Activated T-cell treated with anti-CD3 and anti-CD28 coated beads, Interleukin-2, amount 50 U/mL, for 4 hours (primary cell): ENCODE measurements around the gene POM121L12. TPM values are rescaled to one million over a fixed set of nuclear protein-coding genes. Genes with fewer than 3 reads are reported as not detected.

ENCODE experiments used
- ATAC-seq, 2 donors: fragments of 200-7000 bp; cut with Tn5 transposase; one replicate each; pipeline ENCODE4 v1.10.0; 2021
- DNase-seq: peaks from one replicate; pipeline ENCODE4 v3.0.0-alpha.2; 2020
- H3K27me3 Mint-ChIP-seq: one replicate; pipeline ENCODE4 v1.8.0; 2021; ENCODE audit warnings: low read depth, mixed read lengths
- H3K36me3 Mint-ChIP-seq: one replicate; pipeline ENCODE4 v1.8.0; 2022; ENCODE audit warnings: mixed read lengths; ENCODE audit not compliant: insufficient read depth
- H3K4me1 Mint-ChIP-seq: one replicate; pipeline ENCODE4 v1.8.0; 2021; ENCODE audit warnings: low read depth, mixed read lengths
- H3K4me3 Mint-ChIP-seq: one replicate; pipeline ENCODE4 v1.8.0; 2021; ENCODE audit warnings: mild to moderate bottlenecking, moderate library complexity, mixed read lengths
- H3K9me3 Mint-ChIP-seq: one replicate; pipeline ENCODE4 v1.8.0; 2021; ENCODE audit warnings: mixed read lengths
- total RNA-seq, 3 donors: library from RNA; stranded (reverse); gene quantifications; one replicate each; pipeline ENCODE4 v1.2.1, GENCODE V29; 2021

The POM121L12 gene
- not detected for total RNA-seq

DNA sequence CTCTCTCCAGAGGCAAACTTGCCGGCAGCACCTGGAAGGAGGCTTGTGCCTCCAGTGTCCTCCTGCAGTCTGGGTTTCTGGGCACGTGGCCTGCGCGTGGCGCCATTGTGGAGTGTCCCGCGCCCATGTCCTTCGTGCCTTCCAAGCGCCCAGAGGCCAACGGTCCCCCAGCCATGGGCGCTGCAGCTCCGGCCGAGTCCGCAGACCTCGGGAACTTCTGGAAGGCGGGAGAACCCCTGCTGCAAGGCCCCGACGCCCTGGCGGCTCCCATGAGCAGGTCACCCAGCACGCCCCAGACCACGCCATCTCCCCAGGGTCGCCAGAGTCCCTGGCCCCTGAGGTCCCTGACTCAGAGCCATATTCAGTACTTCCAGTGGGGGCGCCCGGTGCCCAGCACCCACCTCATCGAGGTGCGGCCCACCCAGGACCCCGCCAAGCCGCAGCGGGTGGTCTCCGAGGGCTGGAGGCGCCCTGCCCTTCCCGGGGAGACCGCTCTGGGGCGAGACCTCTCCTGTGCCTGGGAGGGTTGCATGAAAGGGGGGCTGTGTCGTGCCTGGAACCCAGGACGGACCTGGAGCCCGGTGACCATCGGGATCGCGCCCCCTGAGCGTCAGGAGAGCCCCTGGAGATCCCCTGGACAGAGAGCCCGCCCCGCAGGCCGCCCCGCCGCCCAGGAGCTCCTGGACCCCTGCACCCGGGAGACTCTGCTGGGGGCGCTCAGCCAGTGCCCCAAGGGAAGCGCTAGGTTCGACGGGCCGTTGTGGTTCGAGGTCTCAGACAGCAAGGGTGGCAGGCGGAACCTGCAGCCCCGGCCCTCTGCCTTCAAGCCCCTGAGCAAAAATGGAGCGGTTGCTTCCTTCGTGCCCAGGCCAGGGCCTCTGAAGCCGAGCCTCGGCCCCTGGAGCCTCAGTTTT lies at the start of gene POM121L12:
POM121L12 (plus strand) TSS at position 135 of the 914 bp plus-strand sequence; CDS start at position 174, 39 bp downstream.
- DNase-seq: no peak
- Mint-ChIP-seq H3K4me3 (no peak within 1 kb of the TSS), H3K4me1 (no peaks in the 10 kb centered on the region), H3K9me3 (peaks cover 25% of the 10 kb centered on the region), H3K27me3 (no peaks in the 10 kb centered on the region), H3K36me3 (no peaks in the 10 kb centered on the region)
- no peak for ATAC-seq

DNA sequence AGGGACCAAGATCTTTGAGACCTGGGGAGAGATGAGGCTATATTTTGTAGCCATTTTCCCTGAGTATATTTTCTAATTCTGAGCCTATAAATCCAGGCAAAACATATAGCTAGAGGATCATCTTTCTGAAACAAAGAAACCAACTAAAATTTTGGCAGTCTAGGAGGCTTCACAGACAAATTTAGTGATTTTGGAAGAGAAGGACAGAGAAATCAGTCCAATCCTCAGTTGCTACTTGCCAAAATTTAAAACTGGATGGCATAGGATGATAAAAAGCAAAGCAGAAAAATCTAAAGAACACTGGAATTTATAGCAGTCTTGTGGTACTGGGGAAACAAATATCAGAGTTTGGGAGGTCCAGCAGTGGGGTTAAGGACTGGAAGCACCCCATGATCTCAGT lies 43.4 kb upstream of the POM121L12 start:
- Mint-ChIP-seq H3K9me3 (peaks cover 40% of the 10 kb centered on the region), H3K4me3 (no peak overlapping the region), H3K36me3 (no peaks in the 10 kb centered on the region), H3K27me3 (no peaks in the 10 kb centered on the region), H3K4me1 (no peaks in the 10 kb centered on the region)
- DNase-seq (no peak), ATAC-seq (no peak)

DNA sequence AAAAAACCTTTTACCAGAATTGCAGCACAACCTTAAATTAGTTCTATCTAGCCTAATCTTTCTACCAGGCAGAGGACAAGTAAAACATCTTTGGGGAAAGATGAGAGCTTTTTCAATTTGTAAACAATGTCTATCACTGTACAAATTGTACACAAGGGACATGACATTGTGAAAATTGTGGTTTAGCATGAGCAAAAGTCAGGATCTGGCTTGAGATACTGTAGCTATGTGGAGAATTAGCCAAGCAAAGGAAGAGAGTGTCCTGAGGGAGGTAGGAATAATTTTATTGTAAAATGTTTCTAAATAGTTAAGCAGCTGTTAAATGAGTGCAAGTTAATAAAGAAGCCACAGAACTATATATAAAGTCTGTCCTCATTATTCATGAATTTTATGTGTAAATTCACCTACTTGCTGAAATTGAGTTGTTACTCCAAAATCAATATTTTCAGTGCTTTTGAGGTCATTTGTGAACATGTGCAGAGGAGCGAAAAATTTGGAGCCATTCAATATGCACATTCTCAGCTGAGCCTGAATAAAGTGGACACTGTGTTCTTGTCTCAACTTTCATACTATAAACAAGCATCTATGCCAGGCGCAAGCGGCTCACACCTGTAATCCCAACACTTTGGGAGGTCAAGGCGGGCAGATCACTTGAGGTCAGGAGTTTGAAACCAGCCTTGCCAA lies 42.8 kb upstream of the POM121L12 start:
- H3K27me3 Mint-ChIP-seq: no peaks in the 10 kb centered on the region
- H3K4me1 Mint-ChIP-seq: no peaks in the 10 kb centered on the region
- no peak overlapping the region for H3K4me3 Mint-ChIP-seq
- ATAC-seq: no peak
- no peaks in the 10 kb centered on the region for H3K36me3 Mint-ChIP-seq
- no peak for DNase-seq
- H3K9me3 Mint-ChIP-seq: peaks cover 38% of the 10 kb centered on the region

DNA sequence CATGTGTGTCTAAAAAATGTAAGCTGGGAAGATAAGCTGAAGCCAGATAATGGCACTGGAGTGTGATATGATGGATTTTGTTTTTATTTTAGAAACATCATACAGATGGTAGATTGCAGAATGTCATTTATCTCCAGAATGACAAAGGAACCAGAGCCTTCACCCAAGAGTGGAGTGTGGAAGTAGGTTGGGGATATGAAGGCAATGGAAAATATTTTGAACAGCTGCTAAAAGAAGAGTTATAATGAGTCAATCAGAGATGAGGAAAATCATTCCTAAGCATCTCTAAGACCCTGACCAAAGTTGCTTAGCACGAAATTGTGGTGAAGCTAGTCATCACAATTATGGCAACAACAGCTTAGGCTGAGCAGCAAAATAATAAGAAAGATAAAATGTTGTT lies 39.8 kb upstream of the POM121L12 start:
- Mint-ChIP-seq H3K4me3 (no peak overlapping the region), H3K36me3 (no peaks in the 10 kb centered on the region), H3K9me3 (peaks cover 30% of the 10 kb centered on the region), H3K27me3 (no peaks in the 10 kb centered on the region), H3K4me1 (no peaks in the 10 kb centered on the region)
- no peak for ATAC-seq
- no peak for DNase-seq

DNA sequence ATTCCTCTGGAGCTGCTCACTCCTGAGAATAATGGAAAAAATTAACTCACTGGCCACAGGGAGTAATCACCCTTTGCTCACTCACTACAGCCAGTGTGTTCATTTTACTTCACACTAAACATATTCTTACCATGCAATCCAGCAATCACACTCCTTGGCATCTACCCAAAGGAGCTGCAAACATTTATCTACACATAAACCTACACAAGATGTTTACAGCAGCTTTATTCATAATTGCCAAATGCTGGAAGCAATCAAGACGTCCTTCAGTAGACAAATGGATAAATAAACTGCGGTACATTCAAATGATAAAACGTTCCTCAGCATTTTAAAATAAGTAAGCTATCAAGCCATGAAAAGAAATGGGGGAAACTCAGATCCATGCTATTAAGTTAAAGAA lies 34.2 kb upstream of the POM121L12 start:
- Mint-ChIP-seq H3K4me1 (no peaks in the 10 kb centered on the region), H3K4me3 (no peak overlapping the region)

DNA sequence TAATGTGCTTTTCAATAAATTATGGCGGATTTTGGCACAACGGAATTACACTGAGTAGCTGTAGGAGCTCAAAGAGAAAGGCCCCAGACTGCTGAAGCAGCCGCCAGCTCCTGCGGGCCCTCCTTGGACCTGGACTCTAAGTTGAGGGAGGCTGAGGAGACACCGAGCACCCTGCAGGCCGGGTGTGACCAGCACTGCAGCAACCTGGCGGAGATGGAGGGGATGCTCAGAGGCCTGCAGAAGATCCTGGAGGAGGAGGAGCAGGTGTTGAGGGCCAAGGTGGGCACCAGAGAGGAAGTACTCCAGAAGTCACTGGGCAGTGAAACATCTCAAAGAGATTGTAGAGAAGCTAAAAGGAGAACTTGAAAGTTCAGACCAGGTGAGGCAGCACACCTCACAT lies 33.0 kb upstream of the POM121L12 start:
- no peak for ATAC-seq
- no peaks in the 10 kb centered on the region for H3K4me1 Mint-ChIP-seq

More for the DNA sequence above, 34.2 kb upstream of the POM121L12 start:
- DNase-seq (no peak), ATAC-seq (no peak)
- H3K9me3 Mint-ChIP-seq: peaks cover 25% of the 10 kb centered on the region
- no peaks in the 10 kb centered on the region for H3K36me3 Mint-ChIP-seq
- no peaks in the 10 kb centered on the region for H3K27me3 Mint-ChIP-seq

DNA sequence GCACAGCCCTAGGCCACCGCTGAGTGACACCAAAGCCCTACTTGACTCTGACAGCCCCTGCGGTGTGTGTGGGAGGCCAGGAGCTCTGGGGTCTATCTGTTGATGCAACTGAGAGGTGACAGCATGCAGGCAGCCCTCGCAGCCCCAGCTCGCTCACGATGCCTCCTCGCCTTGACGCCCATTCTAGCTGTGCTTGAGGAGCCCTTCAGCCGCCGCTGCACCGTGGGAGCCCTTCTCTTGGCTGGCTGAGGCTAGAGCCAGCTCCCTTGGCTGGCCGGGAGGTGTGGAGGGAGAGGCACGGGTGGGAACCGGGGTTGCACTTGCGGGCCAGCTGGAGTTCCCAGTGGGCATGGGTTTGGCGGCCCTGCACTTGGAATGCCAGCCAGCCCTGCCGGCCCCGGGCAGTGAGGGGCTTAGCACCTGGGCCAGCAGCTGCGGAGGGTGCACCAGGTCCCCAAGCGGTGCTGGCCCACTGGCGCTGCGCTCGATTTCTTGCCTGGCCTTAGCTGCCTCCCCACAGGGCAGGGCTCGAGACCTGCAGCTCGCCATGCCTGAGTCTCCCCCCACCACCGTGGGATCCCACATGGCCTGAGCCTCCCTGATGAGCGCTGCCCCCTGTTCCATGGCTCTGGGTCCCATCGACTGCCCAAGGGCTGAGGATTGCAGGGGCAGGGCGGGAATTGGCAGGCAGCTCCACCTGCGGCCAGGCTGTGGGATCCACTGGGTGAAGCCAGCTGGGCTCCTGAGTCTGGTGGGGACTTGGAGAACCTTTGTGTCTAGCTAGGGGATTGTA lies 31.6 kb upstream of the POM121L12 start:
- ATAC-seq: no peak
- no peaks in the 10 kb centered on the region for H3K4me1 Mint-ChIP-seq
- H3K36me3 Mint-ChIP-seq: no peaks in the 10 kb centered on the region

More for the DNA sequence above, 33.0 kb upstream of the POM121L12 start:
- no peak for DNase-seq
- H3K9me3 Mint-ChIP-seq: peaks cover 25% of the 10 kb centered on the region
- no peaks in the 10 kb centered on the region for H3K36me3 Mint-ChIP-seq
- H3K27me3 Mint-ChIP-seq: no peaks in the 10 kb centered on the region
- H3K4me3 Mint-ChIP-seq: no peak overlapping the region

DNA sequence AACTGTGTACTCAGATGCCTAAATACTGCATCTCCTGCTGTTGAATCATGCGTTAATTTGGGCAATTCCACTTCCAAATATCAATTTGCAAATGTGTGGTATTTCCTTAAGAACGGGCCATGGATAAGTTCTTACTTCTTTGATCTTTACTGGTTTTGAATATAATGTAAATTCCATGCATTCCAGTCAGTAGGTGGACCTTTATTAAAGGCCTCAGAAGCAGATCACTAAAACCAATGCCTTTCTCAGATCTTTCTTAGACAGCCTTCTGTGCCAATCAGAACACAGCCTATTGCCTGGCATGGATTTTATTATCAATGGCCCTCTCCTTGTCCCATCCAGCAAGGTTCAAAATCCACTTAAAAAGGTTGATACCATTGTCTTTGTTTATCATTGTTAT lies 21.5 kb upstream of the POM121L12 start:
- ATAC-seq: no peak
- H3K36me3 Mint-ChIP-seq: no peaks in the 10 kb centered on the region
- H3K4me3 Mint-ChIP-seq: no peak overlapping the region
- peaks cover 19% of the 10 kb centered on the region for H3K9me3 Mint-ChIP-seq
- DNase-seq: no peak
- H3K4me1 Mint-ChIP-seq: no peaks in the 10 kb centered on the region
- H3K27me3 Mint-ChIP-seq: no peaks in the 10 kb centered on the region

More for the DNA sequence above, 31.6 kb upstream of the POM121L12 start:
- no peak for DNase-seq
- Mint-ChIP-seq H3K27me3 (no peaks in the 10 kb centered on the region), H3K4me3 (no peak overlapping the region), H3K9me3 (peaks cover 26% of the 10 kb centered on the region)

DNA sequence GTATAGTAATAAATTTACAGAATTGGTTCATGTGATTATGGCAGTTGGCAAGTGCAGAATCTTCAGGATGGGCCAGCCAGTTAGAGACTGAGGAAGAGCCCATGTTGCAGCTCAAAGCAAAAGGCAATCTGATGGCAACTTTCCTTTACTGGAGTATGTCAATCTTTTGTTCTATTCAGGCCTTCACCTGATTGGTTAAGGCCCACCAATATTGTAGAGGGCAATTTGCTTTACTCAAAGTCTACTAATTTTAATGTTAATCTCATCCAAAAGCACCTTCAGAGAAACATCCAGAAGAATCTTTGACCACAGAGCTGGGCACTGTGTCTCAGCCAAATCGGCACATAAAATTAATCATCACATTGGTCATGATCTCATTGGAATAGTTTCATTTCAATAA lies 20.0 kb upstream of the POM121L12 start:
- Mint-ChIP-seq H3K9me3 (peaks cover 21% of the 10 kb centered on the region), H3K27me3 (no peaks in the 10 kb centered on the region), H3K36me3 (no peaks in the 10 kb centered on the region), H3K4me3 (no peak overlapping the region), H3K4me1 (no peaks in the 10 kb centered on the region)
- ATAC-seq (no peak), DNase-seq (no peak)

DNA sequence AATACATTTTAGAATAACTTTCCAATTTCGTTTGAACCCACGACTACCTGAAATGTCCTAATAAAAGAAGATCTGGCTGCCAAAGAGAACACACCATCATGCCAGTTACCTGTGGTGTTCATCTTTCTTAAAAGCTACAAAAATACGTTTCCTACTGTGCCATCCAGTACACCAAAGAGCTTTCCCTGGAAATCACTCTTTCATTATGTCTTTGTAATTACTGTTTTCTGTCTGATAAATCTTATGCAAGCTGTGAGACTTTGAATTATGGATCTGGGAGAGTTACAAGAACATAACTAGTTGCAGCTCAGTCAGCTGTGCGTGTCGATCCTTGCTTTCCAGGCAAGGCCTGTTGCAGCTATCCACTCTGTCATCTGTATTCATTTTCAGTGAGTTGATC lies 12.5 kb upstream of the POM121L12 start:
- Mint-ChIP-seq H3K4me1 (no peaks in the 10 kb centered on the region), H3K9me3 (peaks cover 5% of the 10 kb centered on the region), H3K4me3 (no peak overlapping the region), H3K27me3 (no peaks in the 10 kb centered on the region), H3K36me3 (no peaks in the 10 kb centered on the region)
- DNase-seq: no peak
- no peak for ATAC-seq

DNA sequence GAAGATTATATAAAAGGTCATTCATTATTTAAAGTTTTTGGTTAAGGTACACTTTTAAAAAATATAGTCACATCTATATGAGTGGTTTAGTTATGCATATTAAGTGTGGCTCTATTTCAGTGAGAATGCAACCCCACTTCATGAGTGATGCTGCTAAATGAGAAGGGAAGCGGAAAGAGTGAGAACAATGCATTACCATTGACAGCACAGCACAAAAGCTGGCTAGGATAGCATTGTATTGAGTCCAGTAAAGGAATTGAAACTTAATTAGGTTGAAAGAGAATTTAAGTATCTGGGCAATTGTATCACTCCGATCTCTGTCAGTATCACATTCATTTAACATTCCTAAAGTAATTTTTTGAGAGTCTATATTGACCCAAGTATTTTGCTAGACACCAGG lies 13.2 kb downstream of the POM121L12 start:
- Mint-ChIP-seq H3K9me3 (peaks cover 23% of the 10 kb centered on the region), H3K36me3 (no peaks in the 10 kb centered on the region), H3K4me1 (no peaks in the 10 kb centered on the region), H3K4me3 (no peak overlapping the region), H3K27me3 (no peaks in the 10 kb centered on the region)
- ATAC-seq: no peak
- no peak for DNase-seq

DNA sequence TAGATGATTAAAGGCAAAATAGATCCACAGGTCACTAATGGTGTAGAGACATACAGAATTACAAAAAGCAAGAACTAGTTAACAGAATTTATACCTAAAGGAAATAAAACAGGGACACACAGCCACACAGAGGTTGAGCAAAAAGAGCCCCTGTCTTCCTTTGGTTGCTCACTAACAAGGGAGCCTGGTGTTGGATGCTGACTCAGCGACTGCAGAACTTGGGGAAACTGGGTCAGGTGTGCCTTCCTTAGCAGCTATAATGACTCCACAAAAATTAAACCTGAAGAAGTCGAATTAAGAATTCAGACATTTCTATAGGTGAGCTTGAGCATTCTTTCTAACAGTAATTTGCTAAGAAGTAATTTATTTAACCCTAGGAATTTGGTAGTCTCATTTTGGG lies 15.0 kb downstream of the POM121L12 start:
- no peak for ATAC-seq

DNA sequence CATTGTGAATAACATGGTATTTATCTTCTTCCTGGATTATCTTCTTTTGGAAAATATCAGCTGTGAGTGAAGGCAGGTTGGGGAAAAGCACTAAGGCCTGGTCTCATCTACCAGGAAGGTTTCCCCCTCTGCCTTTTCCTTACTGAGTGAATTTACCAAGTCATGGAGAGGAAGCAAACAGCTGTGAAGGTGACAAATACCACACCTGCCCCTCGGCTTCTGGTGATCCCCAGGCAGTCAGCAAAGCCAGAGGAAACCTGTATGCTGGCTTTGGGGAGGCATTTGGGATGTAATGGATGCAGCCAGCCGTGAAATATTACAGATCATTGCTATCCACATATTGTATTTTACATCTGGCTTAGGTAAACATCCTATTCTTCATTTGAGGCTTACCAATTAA lies 24.2 kb downstream of the POM121L12 start:
- no peak for ATAC-seq
- Mint-ChIP-seq H3K4me3 (no peak overlapping the region), H3K36me3 (no peaks in the 10 kb centered on the region), H3K27me3 (no peaks in the 10 kb centered on the region), H3K4me1 (no peaks in the 10 kb centered on the region), H3K9me3 (peaks cover 30% of the 10 kb centered on the region)
- DNase-seq: no peak

More for the DNA sequence above, 15.0 kb downstream of the POM121L12 start:
- no peaks in the 10 kb centered on the region for H3K27me3 Mint-ChIP-seq
- H3K4me1 Mint-ChIP-seq: no peaks in the 10 kb centered on the region
- peaks cover 23% of the 10 kb centered on the region for H3K9me3 Mint-ChIP-seq
- H3K4me3 Mint-ChIP-seq: no peak overlapping the region
- no peak for DNase-seq
- no peaks in the 10 kb centered on the region for H3K36me3 Mint-ChIP-seq

DNA sequence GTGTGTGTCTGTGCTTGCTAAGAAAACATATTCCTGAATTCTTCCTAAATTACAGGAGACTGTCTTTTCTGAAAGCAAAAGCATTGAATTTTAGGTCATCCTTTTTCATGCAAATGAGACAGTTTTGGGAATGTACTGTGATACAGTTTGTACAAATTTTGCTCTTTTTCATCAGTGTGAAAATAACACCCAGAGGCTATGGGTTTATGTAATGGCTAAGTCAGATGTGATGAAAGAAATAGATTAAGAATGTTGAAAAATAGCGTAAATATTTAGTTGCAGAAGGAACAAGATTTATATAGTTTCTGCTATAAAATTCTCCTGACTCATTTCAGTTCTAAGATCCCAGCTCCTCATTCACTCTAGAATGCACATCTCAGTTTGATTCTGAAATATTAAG lies 24.6 kb downstream of the POM121L12 start:
- DNase-seq (no peak), ATAC-seq (no peak)
- no peak overlapping the region for H3K4me3 Mint-ChIP-seq
- no peaks in the 10 kb centered on the region for H3K27me3 Mint-ChIP-seq
- H3K36me3 Mint-ChIP-seq: no peaks in the 10 kb centered on the region
- H3K4me1 Mint-ChIP-seq: no peaks in the 10 kb centered on the region
- peaks cover 30% of the 10 kb centered on the region for H3K9me3 Mint-ChIP-seq
